WERI-Rb-1 (cell line): ENCODE measurements around the gene CLDN22.

Source experiments
- DNase-seq: peaks from one replicate; pipeline ENCODE4 v3.0.0-alpha.2; 2020
- H3K27ac ChIP-seq: fragments of 250-450 bp; sonication (Bioruptor Pico); 2 replicates; pipeline ENCODE4 v1.5.1; 2020; ENCODE audit warnings: mild to moderate bottlenecking, moderate library complexity
- H3K27me3 ChIP-seq: fragments of 250-450 bp; sonication (Bioruptor Pico); 2 replicates; pipeline ENCODE4 v1.5.1; 2021; ENCODE audit warnings: mild to moderate bottlenecking, low read depth, moderate library complexity; ENCODE audit not compliant: insufficient read depth, severe bottlenecking
- H3K36me3 ChIP-seq: fragments of 250-450 bp; sonication (Bioruptor Pico); 2 replicates; pipeline ENCODE4 v1.5.1; 2020; ENCODE audit warnings: mild to moderate bottlenecking, moderate library complexity
- H3K4me3 ChIP-seq: 2 replicates; pipeline ENCODE4 v1.5.1; 2011; ENCODE audit warnings: low read depth, mild to moderate bottlenecking, control low read depth, low read length
- H3K9me3 ChIP-seq: fragments of 250-450 bp; sonication (Bioruptor Pico); 2 replicates; pipeline ENCODE4 v1.5.1; 2021; ENCODE audit warnings: mild to moderate bottlenecking, moderate library complexity; ENCODE audit not compliant: severe bottlenecking
- TF ChIP-seq, protein P1 (sequence below): IDR thresholded peaks from 2 replicates; pipeline ENCODE4 v1.5.1; 2011; ENCODE audit warnings: low read depth, mild to moderate bottlenecking, control low read depth, inconsistent platforms, low read length

The CLDN22 gene

DNA sequence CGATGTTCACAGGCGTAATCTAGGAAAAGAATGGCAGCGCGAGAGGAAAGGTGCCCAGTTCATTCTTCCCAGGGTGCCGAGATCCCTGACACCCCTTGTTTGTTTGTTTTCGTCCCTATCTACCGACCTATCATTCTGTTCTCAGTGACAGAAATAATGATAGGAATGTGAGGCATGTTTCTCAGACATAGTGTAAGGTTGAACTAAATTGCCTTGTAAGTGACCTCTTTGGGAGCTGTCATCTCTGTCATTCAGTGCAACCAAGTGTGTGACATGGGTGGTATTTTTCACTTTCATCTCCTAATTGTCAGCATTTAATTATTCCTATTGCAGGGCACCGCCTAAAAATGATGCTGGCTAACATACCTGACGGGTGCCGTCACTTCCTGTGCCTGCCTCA, 24.4 kb downstream of the CLDN22 start:
- no peaks in the 10 kb centered on the region for H3K27me3 ChIP-seq
- no peaks in the 10 kb centered on the region for H3K9me3 ChIP-seq
- TF ChIP-seq, protein P1, sequence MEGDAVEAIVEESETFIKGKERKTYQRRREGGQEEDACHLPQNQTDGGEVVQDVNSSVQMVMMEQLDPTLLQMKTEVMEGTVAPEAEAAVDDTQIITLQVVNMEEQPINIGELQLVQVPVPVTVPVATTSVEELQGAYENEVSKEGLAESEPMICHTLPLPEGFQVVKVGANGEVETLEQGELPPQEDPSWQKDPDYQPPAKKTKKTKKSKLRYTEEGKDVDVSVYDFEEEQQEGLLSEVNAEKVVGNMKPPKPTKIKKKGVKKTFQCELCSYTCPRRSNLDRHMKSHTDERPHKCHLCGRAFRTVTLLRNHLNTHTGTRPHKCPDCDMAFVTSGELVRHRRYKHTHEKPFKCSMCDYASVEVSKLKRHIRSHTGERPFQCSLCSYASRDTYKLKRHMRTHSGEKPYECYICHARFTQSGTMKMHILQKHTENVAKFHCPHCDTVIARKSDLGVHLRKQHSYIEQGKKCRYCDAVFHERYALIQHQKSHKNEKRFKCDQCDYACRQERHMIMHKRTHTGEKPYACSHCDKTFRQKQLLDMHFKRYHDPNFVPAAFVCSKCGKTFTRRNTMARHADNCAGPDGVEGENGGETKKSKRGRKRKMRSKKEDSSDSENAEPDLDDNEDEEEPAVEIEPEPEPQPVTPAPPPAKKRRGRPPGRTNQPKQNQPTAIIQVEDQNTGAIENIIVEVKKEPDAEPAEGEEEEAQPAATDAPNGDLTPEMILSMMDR = no peak
- no peak overlapping the region for H3K27ac ChIP-seq
- DNase-seq = no peak
- H3K36me3 ChIP-seq = no peaks in the 10 kb centered on the region
- H3K4me3 ChIP-seq = no peak overlapping the region

DNA sequence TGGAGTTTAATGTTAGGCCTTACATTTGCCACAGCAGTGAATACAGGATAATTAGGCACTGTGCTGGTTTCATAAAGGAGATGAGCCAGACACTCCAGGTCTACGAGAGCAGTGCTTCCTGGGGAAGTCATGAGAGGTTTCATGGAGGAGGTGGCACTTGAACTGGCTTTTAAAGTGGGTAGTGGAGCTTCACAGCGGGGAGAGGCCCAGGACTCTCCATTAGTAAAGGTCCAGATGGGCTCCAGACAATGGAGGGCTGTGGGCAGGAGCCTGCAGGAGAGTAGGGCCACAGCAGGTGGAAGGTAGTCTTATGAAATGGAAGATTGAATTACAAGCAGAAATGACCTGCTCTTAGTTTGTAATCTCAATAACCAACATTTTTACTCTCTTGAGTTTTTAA, 29.0 kb downstream of the CLDN22 start:
- DNase-seq = no peak
- Histone ChIP-seq H3K27me3 (no peaks in the 10 kb centered on the region), H3K36me3 (peaks cover 3% of the 10 kb centered on the region; the same call in 1 of the 2 replicates), H3K27ac (no peak overlapping the region), H3K9me3 (no peaks in the 10 kb centered on the region), H3K4me3 (no peak overlapping the region)
- TF ChIP-seq, protein P1 = no peak

DNA sequence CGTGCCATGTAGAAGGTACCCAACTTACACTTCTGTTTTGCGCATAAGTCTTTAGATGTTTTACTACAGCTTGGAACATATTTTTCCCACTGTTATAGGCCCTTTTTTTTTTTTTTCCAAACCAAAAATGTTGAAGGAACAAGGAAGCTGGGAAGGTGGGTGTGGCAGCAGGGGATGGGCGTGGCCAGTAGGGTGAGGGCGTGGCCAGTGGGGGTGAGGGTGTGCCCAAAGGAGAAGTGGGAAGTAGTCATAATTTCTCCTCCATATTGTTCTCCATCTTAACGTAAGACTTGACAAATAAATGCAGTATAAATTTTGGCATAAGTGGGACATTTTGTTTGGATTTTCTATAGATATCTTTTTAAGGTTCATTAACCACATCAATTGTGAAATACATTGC, 30.4 kb downstream of the CLDN22 start:
- TF ChIP-seq, protein P1 = no peak
- H3K4me3 ChIP-seq = no peak overlapping the region
- peaks cover 6% of the 10 kb centered on the region; the same call in 1 of the 2 replicates for H3K36me3 ChIP-seq
- DNase-seq = no peak
- H3K9me3 ChIP-seq = no peaks in the 10 kb centered on the region
- no peak overlapping the region for H3K27ac ChIP-seq
- H3K27me3 ChIP-seq = no peaks in the 10 kb centered on the region

DNA sequence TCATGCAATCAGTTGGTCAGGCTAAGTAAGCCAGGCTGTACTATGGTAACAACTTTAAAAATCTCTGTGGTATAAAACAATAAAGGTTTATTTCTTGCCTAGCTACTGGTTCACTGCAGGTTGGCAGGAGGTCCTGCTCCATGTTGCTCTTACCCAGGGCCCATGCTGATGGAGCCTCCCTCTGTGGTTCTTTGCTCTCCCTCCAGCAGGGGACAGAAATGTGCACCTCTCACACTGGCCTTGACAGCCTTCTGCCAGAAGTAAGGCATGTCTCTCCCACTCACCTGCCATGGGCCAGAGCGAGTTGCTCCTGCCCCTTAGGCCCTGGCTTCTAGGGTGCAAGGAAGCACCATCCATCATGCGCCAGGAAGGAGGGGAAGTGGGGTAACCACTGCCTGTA, 31.1 kb downstream of the CLDN22 start:
- peak; percentile 22 for DNase-seq
- Histone ChIP-seq H3K4me3 (no peak overlapping the region), H3K9me3 (no peaks in the 10 kb centered on the region), H3K27ac (no peak overlapping the region), H3K27me3 (no peaks in the 10 kb centered on the region), H3K36me3 (peaks cover 6% of the 10 kb centered on the region; the same call in 1 of the 2 replicates)
- TF ChIP-seq, protein P1 = peak; percentile 62

DNA sequence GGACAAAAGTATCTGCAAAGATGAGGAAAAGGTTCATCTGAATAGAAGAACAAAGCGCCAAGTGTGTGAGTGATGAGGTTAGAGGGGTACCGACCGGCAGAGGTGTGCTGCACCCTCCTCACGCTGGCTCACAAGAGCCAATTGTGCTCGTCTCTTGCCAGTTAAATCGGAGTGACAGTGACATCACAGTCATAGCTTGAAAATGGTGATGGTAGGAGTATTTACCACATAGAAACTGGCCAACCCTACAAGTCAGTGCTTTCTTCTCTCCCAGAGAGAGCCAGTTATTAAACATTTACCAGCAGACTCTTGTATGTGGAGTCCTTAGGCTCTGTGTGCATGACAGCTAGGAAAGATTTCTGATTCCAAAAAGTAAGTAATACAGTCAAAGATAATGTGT, 32.4 kb downstream of the CLDN22 start:
- TF ChIP-seq, protein P1 = no peak
- Histone ChIP-seq H3K27ac (no peak overlapping the region), H3K9me3 (no peaks in the 10 kb centered on the region), H3K36me3 (peaks cover 6% of the 10 kb centered on the region; the same call in 1 of the 2 replicates), H3K4me3 (no peak overlapping the region), H3K27me3 (no peaks in the 10 kb centered on the region)
- DNase-seq = no peak

DNA sequence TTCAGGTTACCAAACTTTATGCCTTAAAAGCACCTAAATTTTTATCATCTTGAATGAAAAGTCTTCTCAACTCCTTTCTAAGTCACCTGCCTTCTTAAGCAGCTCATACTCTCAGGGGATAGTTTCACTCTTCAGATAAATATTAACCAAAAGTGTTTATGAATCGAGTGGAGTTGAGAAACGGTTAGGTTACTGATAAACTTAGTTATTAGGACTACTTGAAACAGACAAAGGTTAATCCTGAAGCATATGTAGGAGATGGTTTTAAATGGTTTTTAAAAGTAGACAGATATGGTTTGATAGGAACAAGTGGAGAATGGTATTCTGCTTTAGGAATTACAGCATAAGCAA, 32.8 kb downstream of the CLDN22 start:
- H3K36me3 ChIP-seq = peaks cover 6% of the 10 kb centered on the region; the same call in 1 of the 2 replicates
- H3K4me3 ChIP-seq = no peak overlapping the region
- DNase-seq = no peak
- no peaks in the 10 kb centered on the region for H3K9me3 ChIP-seq
- TF ChIP-seq, protein P1 = no peak
- H3K27me3 ChIP-seq = no peaks in the 10 kb centered on the region
- H3K27ac ChIP-seq = no peak overlapping the region
